SK-N-MC (cell line): Measurements from ENCODE around the gene DPM2.

ENCODE experiments used
- EZH2 ChIP-seq: fragments of 200-600 bp; sonication (generic); IDR thresholded peaks from one replicate; pipeline ENCODE4 v1.6.1; 2017; ENCODE audit warnings: antibody characterized with exemption
- POLR2AphosphoS5 ChIP-seq: IDR thresholded peaks from 2 replicates; pipeline ENCODE4 v1.6.1; 2012; ENCODE audit warnings: mild to moderate bottlenecking, low read depth, low read length, borderline replicate concordance

GRCh38 chr9:127915325-127915752 is 22.3 kb downstream of the DPM2 start:
- no peak for TF ChIP-seq EZH2
- TF ChIP-seq POLR2AphosphoS5, result no peak
